Skeletal muscle cell (primary cell): ENCODE data around the gene TERB2.
"Not testable (repeated sequence)": the region's sequence is repeated elsewhere in the genome, so short reads cannot be mapped to it uniquely, and the experiment has no call there.

Experiments used
- DNase-seq: peaks from one replicate; pipeline ENCODE4 v3.0.0-alpha.2; 2010; ENCODE audit warnings: low read depth
- H3K4me3 ChIP-seq: 2 replicates; pipeline ENCODE4 v1.5.1; 2011; ENCODE audit warnings: low read depth, mild to moderate bottlenecking, control low read depth, low read length, moderate library complexity

Gene TERB2

GRCh38 chr15:44956388-44956787 lies at the start of gene TERB2:
TSS of gene TERB2 (plus strand) at chr15:44956687. CDS start at chr15:44956719, 32 bp downstream.
- no peak within 1 kb of the TSS for H3K4me3 ChIP-seq
- no peak for DNase-seq

DNA sequence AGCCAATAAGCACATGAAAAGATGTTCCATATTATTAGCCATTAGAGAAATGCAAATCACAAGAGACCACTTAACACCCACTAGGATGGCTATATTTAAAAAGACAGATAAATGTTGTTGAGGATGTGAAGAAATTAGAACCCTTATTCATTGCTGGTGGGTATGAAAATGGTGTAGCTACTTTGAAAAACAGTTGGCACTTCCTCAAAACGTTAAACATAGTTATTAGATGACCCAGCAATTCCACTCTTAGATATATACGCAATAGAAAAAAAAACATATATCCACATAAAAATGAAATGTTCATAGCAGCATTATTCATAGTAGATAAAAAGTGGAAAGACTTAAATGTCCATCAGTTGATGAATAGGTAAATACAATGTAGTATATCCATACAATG lies 47.1 kb upstream of the TERB2 start:
- DNase-seq = no peak

GRCh38 chr15:44910981-44911625 lies 45.4 kb upstream of the TERB2 start:
- DNase-seq = no peak
- H3K4me3 ChIP-seq = no peak overlapping the region

More for the DNA sequence above, 47.1 kb upstream of the TERB2 start:
- no peak overlapping the region for H3K4me3 ChIP-seq

DNA sequence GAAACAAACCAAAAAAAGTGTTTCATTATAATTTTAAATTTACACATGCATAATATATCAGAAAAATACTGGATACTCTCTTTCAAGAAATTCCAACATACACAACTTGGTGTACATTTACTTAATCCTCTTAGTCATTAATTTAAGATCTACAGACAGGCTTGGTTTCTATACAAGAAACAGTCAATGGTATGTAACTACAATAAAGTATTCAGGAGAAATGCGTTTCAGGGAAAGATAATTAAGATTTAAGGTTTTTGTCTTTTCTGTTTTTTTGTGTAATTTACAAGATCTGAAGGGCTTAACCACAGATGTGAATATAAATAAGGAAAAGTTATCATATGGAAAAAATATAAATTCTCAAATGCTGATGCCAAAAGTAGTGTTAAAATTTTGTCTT lies 44.3 kb upstream of the TERB2 start:
- not testable (repeated sequence) for H3K4me3 ChIP-seq, DNase-seq

GRCh38 chr15:44912974-44913448 lies 43.5 kb upstream of the TERB2 start:
- not testable (repeated sequence) for H3K4me3 ChIP-seq, DNase-seq

- no peak for DNase-seq
- no peak overlapping the region for H3K4me3 ChIP-seq
Observed at GRCh38 chr15:44918136-44918535, 38.4 kb upstream of the TERB2 start.

DNA sequence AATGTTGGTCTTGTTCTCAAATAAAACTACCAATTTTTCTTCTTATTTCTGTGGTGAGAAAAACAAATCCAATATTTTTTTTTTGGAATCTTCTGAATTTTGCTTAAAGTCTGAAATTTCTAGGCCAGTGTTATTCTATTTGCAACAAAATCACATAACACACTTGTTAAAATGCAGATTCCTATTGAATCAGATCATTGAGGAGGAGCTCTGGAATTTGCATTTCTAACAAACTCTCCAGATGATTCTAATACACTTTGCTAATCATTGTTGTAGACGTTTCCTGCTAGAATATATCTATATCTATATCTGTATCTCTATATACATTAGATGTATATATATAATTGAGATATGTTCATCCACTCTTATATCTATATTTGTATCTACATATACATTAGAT lies 27.8 kb upstream of the TERB2 start:
- not testable (repeated sequence) for DNase-seq, H3K4me3 ChIP-seq

- not testable (repeated sequence) for H3K4me3 ChIP-seq, DNase-seq
Observed at GRCh38 chr15:44930283-44930682, 26.2 kb upstream of the TERB2 start.

GRCh38 chr15:44958302-44958701 lies 1.8 kb downstream of the TERB2 start:
- H3K4me3 ChIP-seq, DNase-seq: not testable (repeated sequence)

DNA sequence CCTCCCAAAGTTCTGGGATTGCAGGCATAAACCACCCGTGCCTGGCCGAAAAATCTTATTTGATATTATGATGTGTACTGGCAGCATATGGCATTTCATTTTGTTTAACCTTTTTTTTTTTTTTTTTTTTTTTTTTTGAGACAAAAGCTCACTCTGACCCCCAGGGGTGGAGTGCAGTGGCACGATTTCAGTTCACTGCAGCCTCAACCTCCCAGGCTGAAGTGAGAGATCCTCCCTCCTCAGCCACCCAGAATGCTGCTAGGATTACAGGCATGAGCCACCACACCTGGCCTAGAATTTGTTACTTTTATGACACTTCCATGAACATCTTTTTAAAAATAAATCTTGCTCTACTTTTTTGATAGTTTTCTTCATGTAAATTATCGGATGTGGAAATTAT lies 12.0 kb downstream of the TERB2 start:
- no peak for DNase-seq
- no peak overlapping the region for H3K4me3 ChIP-seq

- DNase-seq = no peak
- H3K4me3 ChIP-seq = no peak overlapping the region
Observed at GRCh38 chr15:44971036-44971435, 14.5 kb downstream of the TERB2 start.

- H3K4me3 ChIP-seq, DNase-seq: not testable (repeated sequence)
Observed at GRCh38 chr15:44976183-44976582, 19.7 kb downstream of the TERB2 start.

GRCh38 chr15:44977781-44978180 lies 21.3 kb downstream of the TERB2 start:
- H3K4me3 ChIP-seq, DNase-seq: not testable (repeated sequence)

- not testable (repeated sequence) for H3K4me3 ChIP-seq
Observed at GRCh38 chr15:44979617-44980339, 23.3 kb downstream of the TERB2 start.

GRCh38 chr15:44984144-44984543 lies 27.7 kb downstream of the TERB2 start:
- DNase-seq, H3K4me3 ChIP-seq: not testable (repeated sequence)

More at GRCh38 chr15:44979617-44980339, 23.3 kb downstream of the TERB2 start:
- DNase-seq = not testable (repeated sequence)

GRCh38 chr15:44986346-44987055 lies 30.0 kb downstream of the TERB2 start:
- not testable (repeated sequence) for DNase-seq, H3K4me3 ChIP-seq

DNA sequence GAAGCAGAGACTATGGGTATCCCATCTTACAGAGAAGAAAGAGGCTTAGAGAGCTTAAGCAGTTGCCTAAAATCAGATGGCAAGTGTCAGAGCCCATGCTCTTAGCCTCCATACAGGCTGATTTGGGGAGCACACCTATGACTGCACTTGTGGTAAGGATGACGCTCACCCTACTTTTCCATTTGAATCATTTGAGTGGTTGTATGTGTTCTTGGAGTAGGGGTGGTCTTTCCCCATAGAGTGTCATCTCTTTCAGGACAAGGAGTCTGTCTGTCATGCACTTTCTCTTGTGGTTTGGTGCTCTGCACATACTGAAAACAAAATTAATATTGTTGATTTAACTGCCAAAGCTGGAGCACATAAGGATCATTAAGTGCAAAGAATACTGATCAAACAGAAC lies 31.2 kb downstream of the TERB2 start:
- not testable (repeated sequence) for H3K4me3 ChIP-seq, DNase-seq

DNA sequence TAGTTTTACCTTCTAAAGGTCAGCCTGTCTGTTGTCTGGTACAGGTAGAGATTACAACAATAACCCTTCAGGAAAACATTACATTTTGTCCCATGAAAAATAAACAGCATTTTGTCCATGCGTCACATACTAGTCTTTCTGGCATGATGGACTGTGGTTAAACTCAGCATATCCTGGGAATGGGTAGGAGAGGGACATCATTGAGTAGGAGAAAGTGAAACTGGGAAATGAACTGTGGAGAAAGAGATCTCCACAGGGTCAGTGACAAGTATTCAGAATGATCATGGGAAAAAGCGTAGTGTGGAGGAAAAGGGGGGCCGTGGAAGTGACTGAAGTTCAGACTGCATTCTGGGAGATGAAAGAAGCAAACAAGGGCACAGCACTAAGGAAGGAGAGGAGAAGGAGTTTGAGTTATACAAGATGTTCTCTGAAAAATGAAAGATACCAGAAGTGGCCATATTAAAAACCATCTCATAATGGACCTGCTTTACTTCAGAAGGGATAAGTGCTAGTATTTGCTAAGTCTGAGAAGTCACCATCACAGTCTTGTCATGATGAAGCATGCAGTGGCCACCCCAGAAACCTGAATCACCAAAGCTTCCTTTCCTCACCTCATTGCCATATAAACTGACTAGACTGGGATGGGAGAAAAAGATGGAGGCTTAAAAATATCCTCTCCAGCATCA lies 31.8 kb downstream of the TERB2 start:
- DNase-seq, H3K4me3 ChIP-seq: not testable (repeated sequence)

GRCh38 chr15:44988870-44989219 lies 32.4 kb downstream of the TERB2 start:
- not testable (repeated sequence) for DNase-seq, H3K4me3 ChIP-seq

- not testable (repeated sequence) for H3K4me3 ChIP-seq, DNase-seq
Observed at GRCh38 chr15:44997632-44998031, 41.1 kb downstream of the TERB2 start.
